ENCODE measurements around the gene BANF1. TPM values are rescaled to one million over a fixed set of nuclear protein-coding genes. Genes with fewer than 3 reads are reported as not detected.

Gene BANF1
- polyA plus RNA-seq, 1 donor (not counting 4 experiments of a cell fraction or from before 2014, with no cell fraction given), result 154 TPM

DNA sequence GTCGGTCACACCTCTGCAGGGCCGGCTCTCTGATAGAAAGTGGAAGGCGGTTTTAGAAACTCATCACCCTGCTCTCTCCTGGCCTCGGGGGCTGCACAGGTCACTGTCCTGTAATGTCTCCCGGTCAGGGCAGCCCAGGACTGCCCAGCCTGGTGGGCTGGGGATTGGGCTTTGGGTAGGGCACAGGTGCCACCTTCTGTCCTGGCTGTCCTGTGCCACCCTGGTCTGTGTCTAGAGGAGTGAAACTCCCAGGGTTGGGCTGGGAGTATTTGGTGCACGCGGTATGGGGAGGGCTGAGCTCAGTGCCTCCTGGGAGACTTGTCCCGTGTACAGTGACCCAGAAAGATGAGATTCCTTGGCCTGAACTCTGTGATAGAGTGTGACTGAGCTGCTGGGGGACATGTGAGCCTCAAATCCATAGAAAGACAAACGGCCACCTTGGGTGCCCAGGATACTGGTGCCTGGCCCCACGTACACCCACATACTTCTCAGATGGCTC is 23.0 kb upstream of the BANF1 start:
- no peak for FAIRE-seq
- Histone ChIP-seq H2AFZ (ENCODE audit: control insufficient read depth, low read length) (no peak overlapping the region), H3K9me1 (ENCODE audit: control insufficient read depth, extremely low read depth, insufficient read depth, low read length) (no peaks in the 10 kb centered on the region), H3K4me2 (ENCODE audit: control insufficient read depth, extremely low read depth, insufficient read depth, low read depth, low read length) (no peak overlapping the region), H4K20me1 (ENCODE audit: control insufficient read depth, extremely low read depth, insufficient read depth, low read length) (no peaks in the 10 kb centered on the region), H3K27ac (ENCODE audit: control insufficient read depth, insufficient read depth, low read length) (no peak overlapping the region), H3K27me3 (ENCODE audit: control insufficient read depth, extremely low read depth, insufficient read depth, low read length) (no peaks in the 10 kb centered on the region), H3K4me3 (ENCODE audit: control insufficient read depth in 2 of 3, extremely low read depth in 1 of 3, insufficient read depth in 2 of 3, low read depth in 1 of 3, low read length in 3 of 3) (no peak overlapping the region), H3K79me2 (ENCODE audit: control insufficient read depth, insufficient read depth, low read length) (no peaks in the 10 kb centered on the region), H3K9me3 (ENCODE audit: control insufficient read depth, low read depth, low read length) (no peaks in the 10 kb centered on the region), H3K36me3 (ENCODE audit: control insufficient read depth in 2 of 2, extremely low read depth in 1 of 2, insufficient read depth in 2 of 2, low read length in 2 of 2) (peaks cover 21 to 27% of the 10 kb centered on the region in 2 experiments), H3K4me1 (ENCODE audit: control insufficient read depth, extremely low read depth, insufficient read depth, low read length) (no peaks in the 10 kb centered on the region), H3K9ac (ENCODE audit: control insufficient read depth, extremely low read depth, insufficient read depth, low read length) (no peak overlapping the region)
- TF ChIP-seq EZH2 (IDR thresholded peaks at IDR 0.05; ENCODE audit: low read length), result no peak
- TF ChIP-seq, protein P1, sequence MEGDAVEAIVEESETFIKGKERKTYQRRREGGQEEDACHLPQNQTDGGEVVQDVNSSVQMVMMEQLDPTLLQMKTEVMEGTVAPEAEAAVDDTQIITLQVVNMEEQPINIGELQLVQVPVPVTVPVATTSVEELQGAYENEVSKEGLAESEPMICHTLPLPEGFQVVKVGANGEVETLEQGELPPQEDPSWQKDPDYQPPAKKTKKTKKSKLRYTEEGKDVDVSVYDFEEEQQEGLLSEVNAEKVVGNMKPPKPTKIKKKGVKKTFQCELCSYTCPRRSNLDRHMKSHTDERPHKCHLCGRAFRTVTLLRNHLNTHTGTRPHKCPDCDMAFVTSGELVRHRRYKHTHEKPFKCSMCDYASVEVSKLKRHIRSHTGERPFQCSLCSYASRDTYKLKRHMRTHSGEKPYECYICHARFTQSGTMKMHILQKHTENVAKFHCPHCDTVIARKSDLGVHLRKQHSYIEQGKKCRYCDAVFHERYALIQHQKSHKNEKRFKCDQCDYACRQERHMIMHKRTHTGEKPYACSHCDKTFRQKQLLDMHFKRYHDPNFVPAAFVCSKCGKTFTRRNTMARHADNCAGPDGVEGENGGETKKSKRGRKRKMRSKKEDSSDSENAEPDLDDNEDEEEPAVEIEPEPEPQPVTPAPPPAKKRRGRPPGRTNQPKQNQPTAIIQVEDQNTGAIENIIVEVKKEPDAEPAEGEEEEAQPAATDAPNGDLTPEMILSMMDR (optimal IDR thresholded peaks at IDR 0.05 in 1 of 3, IDR thresholded peaks at IDR 0.05 in 1 of 3, conservative IDR thresholded peaks at IDR 0.05 in 1 of 3; ENCODE audit: extremely low read depth in 1 of 3, insufficient read depth in 2 of 3, low read length in 3 of 3), result no peak
- no peak for DNase-seq (ENCODE audit: low read depth, low spot score)
- dilution Hi-C loops (cut with MboI; ENCODE audit: extremely low pct_ligation_motif_present, low sequenced_read_pairs), result no loop called here

DNA sequence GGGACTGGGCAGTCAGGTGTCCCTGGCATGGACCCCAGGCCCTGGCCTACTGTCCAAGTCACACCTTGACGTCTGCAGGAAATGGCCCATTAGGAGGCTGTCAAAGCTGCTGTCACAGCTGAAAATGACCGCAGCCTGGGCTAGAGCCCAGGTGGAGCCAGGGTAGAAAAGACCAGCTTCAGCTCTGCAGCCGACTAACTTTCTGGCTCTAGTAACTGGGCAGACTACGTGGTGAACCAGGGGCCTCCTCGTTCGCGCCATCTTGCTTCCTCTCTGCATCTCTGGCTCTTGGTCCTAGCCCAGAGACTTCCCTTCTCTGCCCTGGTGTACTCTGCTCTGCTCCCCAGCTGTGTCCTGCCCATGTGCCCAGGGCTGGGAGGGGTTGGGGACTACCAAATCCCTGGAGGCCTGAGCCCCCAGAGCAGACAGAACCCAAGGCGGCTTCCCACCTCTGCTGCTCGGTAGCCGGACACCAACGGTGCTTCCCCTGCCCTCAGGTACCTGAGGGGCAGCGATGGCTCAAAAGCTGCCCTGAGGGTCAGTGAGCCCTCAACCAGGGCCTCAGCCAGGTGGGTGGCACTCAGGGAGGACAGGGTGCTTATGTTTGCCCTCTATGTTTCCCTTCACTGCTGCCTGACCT is 21.1 kb upstream of the BANF1 start:
- dilution Hi-C loops (cut with MboI; ENCODE audit: extremely low pct_ligation_motif_present, low sequenced_read_pairs), result no loop called here
- Histone ChIP-seq H3K9me1 (ENCODE audit: control insufficient read depth, extremely low read depth, insufficient read depth, low read length) (no peaks in the 10 kb centered on the region), H3K9me3 (ENCODE audit: control insufficient read depth, low read depth, low read length) (no peaks in the 10 kb centered on the region), H4K20me1 (ENCODE audit: control insufficient read depth, extremely low read depth, insufficient read depth, low read length) (no peaks in the 10 kb centered on the region), H3K27ac (ENCODE audit: control insufficient read depth, insufficient read depth, low read length) (no peak overlapping the region), H2AFZ (ENCODE audit: control insufficient read depth, low read length) (no peak overlapping the region), H3K27me3 (ENCODE audit: control insufficient read depth, extremely low read depth, insufficient read depth, low read length) (no peaks in the 10 kb centered on the region), H3K9ac (ENCODE audit: control insufficient read depth, extremely low read depth, insufficient read depth, low read length) (no peak overlapping the region), H3K36me3 (ENCODE audit: control insufficient read depth in 2 of 2, extremely low read depth in 1 of 2, insufficient read depth in 2 of 2, low read length in 2 of 2) (peaks cover 18 to 19% of the 10 kb centered on the region in 2 experiments), H3K4me3 (ENCODE audit: control insufficient read depth in 2 of 3, extremely low read depth in 1 of 3, insufficient read depth in 2 of 3, low read depth in 1 of 3, low read length in 3 of 3) (no peak overlapping the region), H3K4me2 (ENCODE audit: control insufficient read depth, extremely low read depth, insufficient read depth, low read depth, low read length) (no peak overlapping the region), H3K4me1 (ENCODE audit: control insufficient read depth, extremely low read depth, insufficient read depth, low read length) (no peaks in the 10 kb centered on the region), H3K79me2 (ENCODE audit: control insufficient read depth, insufficient read depth, low read length) (no peaks in the 10 kb centered on the region)
- FAIRE-seq (no peak), DNase-seq (ENCODE audit: low read depth, low spot score) (no peak)
- TF ChIP-seq, protein P1 (optimal IDR thresholded peaks at IDR 0.05 in 1 of 3, IDR thresholded peaks at IDR 0.05 in 1 of 3, conservative IDR thresholded peaks at IDR 0.05 in 1 of 3; ENCODE audit: extremely low read depth in 1 of 3, insufficient read depth in 2 of 3, low read length in 3 of 3), result no peak
- no peak for TF ChIP-seq EZH2 (IDR thresholded peaks at IDR 0.05; ENCODE audit: low read length)

All from keratinocyte (primary cell).